GM12864 (cell line): ENCODE measurements around the gene LRRN4.

Experiments used
- DNase-seq: peaks from one replicate; pipeline ENCODE4 v3.0.0-alpha.2; 2011; ENCODE audit warnings: low read depth
- H3K4me3 ChIP-seq: 2 replicates; pipeline ENCODE4 v1.5.1; 2011; ENCODE audit warnings: mild to moderate bottlenecking, low read depth, low read length, control low read depth
- TF ChIP-seq, protein P1 (sequence below): IDR thresholded peaks from 2 replicates; pipeline ENCODE4 v1.5.1; 2011; ENCODE audit warnings: low read depth, mild to moderate bottlenecking, moderate library complexity, low read length, control low read depth, inconsistent platforms; ENCODE audit errors: missing control alignments

LRRN4 gene

GRCh38 chr20:6044115-6044514 lies 9.7 kb downstream of the LRRN4 start:
- H3K4me3 ChIP-seq = no peak overlapping the region
- no peak for DNase-seq
- TF ChIP-seq, protein P1, sequence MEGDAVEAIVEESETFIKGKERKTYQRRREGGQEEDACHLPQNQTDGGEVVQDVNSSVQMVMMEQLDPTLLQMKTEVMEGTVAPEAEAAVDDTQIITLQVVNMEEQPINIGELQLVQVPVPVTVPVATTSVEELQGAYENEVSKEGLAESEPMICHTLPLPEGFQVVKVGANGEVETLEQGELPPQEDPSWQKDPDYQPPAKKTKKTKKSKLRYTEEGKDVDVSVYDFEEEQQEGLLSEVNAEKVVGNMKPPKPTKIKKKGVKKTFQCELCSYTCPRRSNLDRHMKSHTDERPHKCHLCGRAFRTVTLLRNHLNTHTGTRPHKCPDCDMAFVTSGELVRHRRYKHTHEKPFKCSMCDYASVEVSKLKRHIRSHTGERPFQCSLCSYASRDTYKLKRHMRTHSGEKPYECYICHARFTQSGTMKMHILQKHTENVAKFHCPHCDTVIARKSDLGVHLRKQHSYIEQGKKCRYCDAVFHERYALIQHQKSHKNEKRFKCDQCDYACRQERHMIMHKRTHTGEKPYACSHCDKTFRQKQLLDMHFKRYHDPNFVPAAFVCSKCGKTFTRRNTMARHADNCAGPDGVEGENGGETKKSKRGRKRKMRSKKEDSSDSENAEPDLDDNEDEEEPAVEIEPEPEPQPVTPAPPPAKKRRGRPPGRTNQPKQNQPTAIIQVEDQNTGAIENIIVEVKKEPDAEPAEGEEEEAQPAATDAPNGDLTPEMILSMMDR = no peak

DNA sequence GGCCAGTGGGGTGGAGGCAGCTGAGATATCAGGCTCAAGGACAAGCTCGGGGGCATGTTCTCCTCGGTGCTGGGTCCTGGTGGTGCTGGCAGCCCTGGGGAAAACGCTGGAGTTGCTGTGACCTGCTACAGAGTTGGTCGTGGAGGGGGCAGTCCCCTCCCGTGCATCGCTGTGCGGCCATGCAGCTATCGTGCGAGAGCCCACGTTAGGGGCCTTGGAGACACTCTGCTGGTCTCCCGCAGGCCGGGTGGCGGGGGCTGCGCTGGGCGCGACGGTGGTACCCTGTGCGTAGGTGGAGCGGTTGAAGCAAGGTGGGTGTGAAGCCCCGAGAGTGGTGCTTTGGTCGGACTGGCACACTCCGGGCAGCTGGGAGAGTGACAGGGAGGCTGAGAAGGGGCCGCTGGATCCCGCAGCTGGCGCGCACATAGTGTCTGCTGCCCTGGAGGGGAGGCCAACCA lies 12.0 kb downstream of the LRRN4 start:
- no peak overlapping the region for H3K4me3 ChIP-seq
- TF ChIP-seq, protein P1 = no peak
- no peak for DNase-seq

DNA sequence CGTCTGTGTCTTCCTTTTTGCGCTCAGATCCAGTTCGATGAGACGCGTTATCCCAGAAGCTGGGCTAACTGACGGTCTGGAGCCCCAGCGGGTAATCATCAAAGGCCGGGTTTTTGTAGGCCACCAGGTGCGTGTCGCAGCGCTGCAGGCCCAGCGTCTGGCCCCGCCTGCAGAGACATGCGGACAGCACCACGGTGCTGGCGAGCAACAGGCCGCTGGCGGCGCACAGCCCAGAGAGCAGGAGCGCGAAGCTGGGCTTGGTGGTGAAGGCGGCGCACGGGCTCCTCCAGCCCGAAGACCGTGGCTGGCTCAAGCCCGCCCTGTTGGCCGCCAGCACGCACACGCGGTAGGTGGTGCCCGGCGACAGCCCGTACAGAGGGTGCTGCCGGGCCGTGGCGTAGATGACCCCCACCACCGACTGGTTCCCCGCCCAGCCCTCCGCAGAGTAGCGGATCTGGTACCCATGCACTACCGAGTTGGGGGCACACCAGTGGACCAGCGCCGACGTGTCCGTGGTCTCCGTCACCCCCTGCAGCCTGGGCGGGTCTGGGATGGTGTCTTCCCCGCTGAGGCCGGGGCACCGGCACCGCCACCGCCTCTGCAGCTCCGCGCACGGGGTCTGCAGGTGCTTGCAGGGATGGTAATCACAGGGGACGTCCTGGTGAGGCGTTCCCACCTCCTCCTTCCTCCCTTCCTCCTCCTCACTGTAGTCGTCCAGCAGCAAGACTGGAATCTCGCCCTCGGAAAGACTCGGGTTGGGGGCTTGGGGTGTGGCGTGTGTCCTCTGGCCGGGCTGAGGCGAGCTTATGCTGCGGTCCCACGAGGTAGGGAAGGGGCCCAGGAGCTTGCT lies 12.7 kb downstream of the LRRN4 start:
- DNase-seq = no peak
- H3K4me3 ChIP-seq = no peak overlapping the region
- TF ChIP-seq, protein P1 = no peak

DNA sequence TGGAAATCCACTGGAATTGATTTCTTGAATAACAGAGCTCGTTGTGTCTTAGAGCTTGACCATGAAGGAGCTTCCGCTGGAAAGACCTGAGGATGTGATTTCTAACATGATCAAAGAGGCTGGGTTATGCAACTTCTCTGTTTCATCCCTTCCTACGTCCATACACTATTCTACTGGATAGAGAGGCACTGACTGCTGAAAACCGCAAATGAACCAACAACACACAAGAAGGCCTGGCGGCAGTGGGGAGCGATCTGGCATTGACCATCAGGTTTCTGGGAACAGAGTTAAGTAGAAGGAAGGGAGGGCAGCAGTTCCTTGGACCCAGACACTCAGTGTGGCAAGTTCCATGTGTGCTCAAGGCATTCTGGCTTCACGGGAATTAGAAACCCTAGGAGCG lies 13.3 kb downstream of the LRRN4 start:
- no peak for DNase-seq

DNA sequence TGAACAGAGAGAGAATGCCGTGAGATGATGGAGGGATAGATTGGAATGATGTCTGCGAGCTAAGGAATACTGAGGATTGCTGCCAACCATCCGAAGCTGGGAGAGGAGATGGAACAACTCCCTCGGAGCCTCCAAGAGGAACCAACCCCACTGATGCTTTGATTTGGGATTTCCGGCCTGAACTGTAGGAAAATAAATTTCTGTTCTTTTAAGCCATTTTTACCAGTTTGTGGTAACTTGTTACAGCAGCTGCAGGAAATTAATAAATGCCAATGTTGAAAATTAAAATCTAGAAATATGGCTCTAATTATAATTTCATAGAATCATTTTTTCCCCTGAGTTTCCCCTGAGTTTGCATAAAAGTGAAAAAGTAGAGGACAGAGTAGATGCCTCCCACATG lies 14.1 kb downstream of the LRRN4 start:
- no peak for DNase-seq
- H3K4me3 ChIP-seq = no peak overlapping the region
- TF ChIP-seq, protein P1 = no peak

More for the DNA sequence above, 13.3 kb downstream of the LRRN4 start:
- H3K4me3 ChIP-seq = no peak overlapping the region
- TF ChIP-seq, protein P1 = no peak

DNA sequence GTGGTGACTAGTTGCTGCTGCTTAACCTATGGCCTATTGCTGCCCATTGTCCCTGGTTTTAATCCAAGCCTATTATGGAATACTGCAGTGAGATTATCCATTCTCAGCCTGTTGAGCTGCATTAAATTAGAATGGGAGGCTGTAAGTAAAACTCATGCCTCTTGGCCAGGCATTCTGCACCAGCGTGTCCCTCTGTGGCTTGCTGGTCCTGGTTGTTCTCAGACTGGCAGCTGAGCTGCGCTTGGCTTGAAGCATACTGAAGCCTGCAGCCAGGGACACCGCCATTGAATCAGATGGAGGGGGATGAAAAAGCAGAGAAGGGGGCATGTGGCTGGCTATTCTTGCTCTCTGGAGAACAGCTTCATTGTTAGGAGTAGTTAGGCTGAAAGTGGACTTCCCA lies 15.6 kb downstream of the LRRN4 start:
- H3K4me3 ChIP-seq = no peak overlapping the region
- TF ChIP-seq, protein P1 = no peak
- no peak for DNase-seq

DNA sequence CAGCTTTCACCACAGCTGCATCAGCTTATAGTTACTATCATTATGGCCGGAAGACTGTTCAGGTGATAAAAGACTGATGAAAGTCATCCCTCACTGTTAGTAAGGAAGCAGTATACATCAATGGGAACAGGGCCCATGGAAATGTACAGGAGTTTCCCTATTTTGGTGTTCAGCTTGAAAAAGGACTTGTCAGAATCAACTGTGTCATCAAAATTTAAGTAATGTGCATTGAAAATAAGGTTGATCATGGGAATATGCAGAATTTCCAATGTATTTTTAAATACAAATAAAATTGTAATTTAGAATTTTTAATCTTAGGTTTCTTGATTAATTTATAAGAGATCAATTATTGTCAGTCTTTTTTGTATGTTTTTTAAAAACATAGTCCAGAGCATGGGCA lies 16.8 kb downstream of the LRRN4 start:
- TF ChIP-seq, protein P1 = no peak
- DNase-seq = no peak
- no peak overlapping the region for H3K4me3 ChIP-seq
